Astrocyte (in vitro differentiated cells and primary cell): ENCODE data around the gene CCDC158. TPM values are rescaled to one million over a fixed set of nuclear protein-coding genes. Genes with fewer than 3 reads are reported as not detected.
"Not testable (repeated sequence)": the region's sequence is repeated elsewhere in the genome, so short reads cannot be mapped to it uniquely, and the experiment has no call there.

Experiments
- DNase-seq: peaks from one replicate; pipeline ENCODE4 v3.0.0-alpha.2; 2010; ENCODE audit warnings: low read depth
- FAIRE-seq: peaks from 2 replicates; lab custom pipeline; 2011; peaks lifted over from hg19 to GRCh38; lab: Jason Lieb, UNC
- H2AFZ ChIP-seq: 2 replicates; pipeline ENCODE4 v1.6.0; 2012; ENCODE audit warnings: low read depth, low read length, inconsistent platforms
- H3K27ac ChIP-seq: 2 replicates; pipeline ENCODE4 v1.5.1; 2011; ENCODE audit warnings: low read depth, low read length, inconsistent platforms
- H3K27me3 ChIP-seq: 2 replicates; pipeline ENCODE4 v1.6.0; 2011; ENCODE audit warnings: low read length, inconsistent platforms; ENCODE audit not compliant: insufficient read depth
- H3K36me3 ChIP-seq: 2 replicates; pipeline ENCODE4 v1.5.1; 2011; ENCODE audit warnings: low read length, inconsistent platforms; ENCODE audit not compliant: insufficient read depth
- H3K4me1 ChIP-seq: 2 replicates; pipeline ENCODE4 v1.5.1; 2011; ENCODE audit warnings: low read length, inconsistent platforms; ENCODE audit not compliant: insufficient read depth
- H3K4me2 ChIP-seq: 2 replicates; pipeline ENCODE4 v1.6.0; 2012; ENCODE audit warnings: low read length, inconsistent platforms
- H3K4me3 ChIP-seq: 2 replicates; pipeline ENCODE4 v1.5.1; 2011; ENCODE audit warnings: low read depth, mild to moderate bottlenecking, low read length, inconsistent platforms; ENCODE audit not compliant: insufficient read depth
- H3K79me2 ChIP-seq: 2 replicates; pipeline ENCODE4 v1.6.0; 2012; ENCODE audit warnings: mild to moderate bottlenecking, low read length, inconsistent platforms; ENCODE audit not compliant: insufficient read depth
- H3K9ac ChIP-seq: 2 replicates; pipeline ENCODE4 v1.6.0; 2012; ENCODE audit warnings: mild to moderate bottlenecking, low read length, inconsistent platforms
- H3K9me3 ChIP-seq: 2 replicates; pipeline ENCODE4 v1.5.1; 2012; ENCODE audit warnings: low read depth, mild to moderate bottlenecking, low read length, inconsistent platforms; ENCODE audit not compliant: insufficient read depth
- H4K20me1 ChIP-seq: 2 replicates; pipeline ENCODE4 v1.6.0; 2012; ENCODE audit warnings: low read length, inconsistent platforms; ENCODE audit not compliant: insufficient read depth
- H3K27ac Mint-ChIP-seq: one replicate; pipeline ENCODE4 v1.8.0; 2021; ENCODE audit warnings: mild to moderate bottlenecking, mixed read lengths; ENCODE audit not compliant: unreplicated experiment
- H3K27me3 Mint-ChIP-seq: one replicate; pipeline ENCODE4 v1.8.0; 2021; ENCODE audit warnings: low read depth, mixed read lengths; ENCODE audit not compliant: unreplicated experiment
- H3K36me3 Mint-ChIP-seq: one replicate; pipeline ENCODE4 v1.8.0; 2021; ENCODE audit warnings: low read depth, mixed read lengths; ENCODE audit not compliant: unreplicated experiment
- H3K4me1 Mint-ChIP-seq: one replicate; pipeline ENCODE4 v1.8.0; 2021; ENCODE audit warnings: low read depth, mixed read lengths; ENCODE audit not compliant: unreplicated experiment
- H3K4me3 Mint-ChIP-seq: one replicate; pipeline ENCODE4 v1.8.0; 2021; ENCODE audit warnings: mild to moderate bottlenecking, moderate library complexity, mixed read lengths; ENCODE audit not compliant: unreplicated experiment
- H3K9me3 Mint-ChIP-seq: one replicate; pipeline ENCODE4 v1.8.0; 2021; ENCODE audit warnings: mild to moderate bottlenecking, mixed read lengths; ENCODE audit not compliant: unreplicated experiment
- EZH2 ChIP-seq: IDR thresholded peaks from 2 replicates; pipeline ENCODE4 v1.6.1; 2012; ENCODE audit warnings: mild to moderate bottlenecking, low read length, inconsistent platforms; ENCODE audit not compliant: insufficient read depth
- total RNA-seq: library from RNA; stranded (reverse); gene quantifications from 2 replicates; pipeline ENCODE4 v1.2.1, GENCODE V29; 2021
- TF ChIP-seq, protein P1 (sequence below): IDR thresholded peaks from 2 replicates; pipeline ENCODE4 v1.5.1; 2011; ENCODE audit warnings: low read depth, mild to moderate bottlenecking, inconsistent platforms, low read length, moderate library complexity; ENCODE audit not compliant: insufficient read depth

Gene CCDC158
- total RNA-seq, 1 donor from 2014 or later: not detected

DNA sequence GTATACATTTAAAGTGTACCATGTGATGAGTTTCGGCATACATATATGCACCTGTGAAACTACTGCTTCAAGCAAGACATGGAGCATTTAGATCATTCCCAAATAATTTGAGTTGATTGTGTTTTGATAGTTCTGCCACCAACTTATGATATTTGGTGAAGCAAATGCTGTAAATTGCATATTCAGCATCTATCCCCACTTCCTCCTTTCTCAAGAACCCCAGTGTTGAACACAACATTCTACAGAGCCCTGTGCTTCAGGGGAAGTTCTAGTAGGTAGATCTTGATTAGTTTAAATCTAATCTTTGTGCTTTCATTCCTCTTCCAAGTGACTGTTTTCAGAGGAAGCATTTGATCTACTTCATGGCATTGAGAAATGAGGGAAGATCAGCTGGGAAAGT is 8.7 kb upstream of the CCDC158 start:
- TF ChIP-seq, protein P1, sequence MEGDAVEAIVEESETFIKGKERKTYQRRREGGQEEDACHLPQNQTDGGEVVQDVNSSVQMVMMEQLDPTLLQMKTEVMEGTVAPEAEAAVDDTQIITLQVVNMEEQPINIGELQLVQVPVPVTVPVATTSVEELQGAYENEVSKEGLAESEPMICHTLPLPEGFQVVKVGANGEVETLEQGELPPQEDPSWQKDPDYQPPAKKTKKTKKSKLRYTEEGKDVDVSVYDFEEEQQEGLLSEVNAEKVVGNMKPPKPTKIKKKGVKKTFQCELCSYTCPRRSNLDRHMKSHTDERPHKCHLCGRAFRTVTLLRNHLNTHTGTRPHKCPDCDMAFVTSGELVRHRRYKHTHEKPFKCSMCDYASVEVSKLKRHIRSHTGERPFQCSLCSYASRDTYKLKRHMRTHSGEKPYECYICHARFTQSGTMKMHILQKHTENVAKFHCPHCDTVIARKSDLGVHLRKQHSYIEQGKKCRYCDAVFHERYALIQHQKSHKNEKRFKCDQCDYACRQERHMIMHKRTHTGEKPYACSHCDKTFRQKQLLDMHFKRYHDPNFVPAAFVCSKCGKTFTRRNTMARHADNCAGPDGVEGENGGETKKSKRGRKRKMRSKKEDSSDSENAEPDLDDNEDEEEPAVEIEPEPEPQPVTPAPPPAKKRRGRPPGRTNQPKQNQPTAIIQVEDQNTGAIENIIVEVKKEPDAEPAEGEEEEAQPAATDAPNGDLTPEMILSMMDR: no peak
- TF ChIP-seq EZH2: no peak

GRCh38 chr4:76426272-76426671 is 5.3 kb upstream of the CCDC158 start:
- Histone ChIP-seq H3K9me3 (no peaks in the 10 kb centered on the region), H3K27me3 (no peaks in the 10 kb centered on the region), H3K79me2 (no peaks in the 10 kb centered on the region), H4K20me1 (no peaks in the 10 kb centered on the region), H3K27ac (no peak overlapping the region), H3K4me3 (no peak overlapping the region), H3K9ac (no peak overlapping the region), H3K4me1 (no peaks in the 10 kb centered on the region), H2AFZ (no peak overlapping the region), H3K36me3 (no peaks in the 10 kb centered on the region), H3K4me2 (no peak overlapping the region)
- no peak for FAIRE-seq
- Mint-ChIP-seq H3K27me3 (no peaks in the 10 kb centered on the region), H3K36me3 (no peaks in the 10 kb centered on the region), H3K27ac (no peak overlapping the region), H3K9me3 (no peaks in the 10 kb centered on the region), H3K4me3 (no peak overlapping the region), H3K4me1 (peaks cover 8% of the 10 kb centered on the region)
- TF ChIP-seq, protein P1: no peak
- TF ChIP-seq EZH2: no peak
- DNase-seq: no peak

More for the DNA sequence above, 8.7 kb upstream of the CCDC158 start:
- Mint-ChIP-seq H3K27ac (no peak overlapping the region), H3K9me3 (no peaks in the 10 kb centered on the region), H3K27me3 (no peaks in the 10 kb centered on the region), H3K4me3 (no peak overlapping the region), H3K36me3 (no peaks in the 10 kb centered on the region), H3K4me1 (peaks cover 13% of the 10 kb centered on the region)
- no peaks in the 10 kb centered on the region for H3K79me2 ChIP-seq
- H3K4me2 ChIP-seq: no peak overlapping the region
- H3K9me3 ChIP-seq: no peaks in the 10 kb centered on the region
- no peak for FAIRE-seq
- H2AFZ ChIP-seq: no peak overlapping the region
- no peaks in the 10 kb centered on the region for H3K27me3 ChIP-seq
- no peak overlapping the region for H3K9ac ChIP-seq
- no peaks in the 10 kb centered on the region for H3K36me3 ChIP-seq
- no peak overlapping the region for H3K27ac ChIP-seq
- H3K4me3 ChIP-seq: no peak overlapping the region
- no peak for DNase-seq
- no peaks in the 10 kb centered on the region for H3K4me1 ChIP-seq
- no peaks in the 10 kb centered on the region for H4K20me1 ChIP-seq

DNA sequence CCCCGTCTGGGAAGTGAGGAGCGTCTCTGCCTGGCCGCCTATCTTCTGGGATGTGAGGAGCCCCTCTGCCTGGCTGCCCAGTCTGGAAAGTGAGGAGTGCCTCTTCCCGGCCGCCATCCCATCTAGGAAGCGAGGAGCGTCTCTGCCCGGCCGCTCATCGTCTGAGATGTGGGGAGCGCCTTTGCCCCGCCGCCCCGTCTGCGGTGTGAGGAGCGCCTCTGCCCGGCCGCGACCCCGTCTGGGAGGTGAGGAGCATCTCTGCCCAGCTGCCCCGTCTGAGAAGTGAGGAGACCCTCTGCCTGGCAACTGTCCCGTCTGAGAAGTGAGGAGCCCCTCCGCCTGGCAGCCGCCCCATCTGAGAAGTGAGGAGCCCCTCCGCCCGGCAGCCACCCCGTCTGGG is 2.2 kb upstream of the CCDC158 start:
- H3K36me3 ChIP-seq, H3K4me1 ChIP-seq, FAIRE-seq, H3K4me3 Mint-ChIP-seq, H3K9me3 Mint-ChIP-seq, H3K4me3 ChIP-seq, H3K27ac Mint-ChIP-seq, H3K9me3 ChIP-seq, H3K79me2 ChIP-seq, H3K4me2 ChIP-seq, H3K36me3 Mint-ChIP-seq, H3K9ac ChIP-seq, DNase-seq, H3K27me3 ChIP-seq, H3K27me3 Mint-ChIP-seq, H4K20me1 ChIP-seq, H3K4me1 Mint-ChIP-seq, H3K27ac ChIP-seq, H2AFZ ChIP-seq: not testable (repeated sequence)
